CD4-positive, alpha-beta T cell (primary cell): ENCODE data around the gene OGDHL. TPM values are rescaled to one million over a fixed set of nuclear protein-coding genes. Genes with fewer than 3 reads are reported as not detected.
"Not testable (repeated sequence)": the region's sequence is repeated elsewhere in the genome, so short reads cannot be mapped to it uniquely, and the experiment has no call there.

Source experiments
- ATAC-seq: fragments of 200-7000 bp; cut with Tn5 transposase; one replicate; pipeline ENCODE4 v1.10.0; 2022; ENCODE audit warnings: mild to moderate bottlenecking; ENCODE audit not compliant: poor library complexity
- CTCF ChIA-PET: fragments of 350-600 bp; sonication (Branson Sonifier 250); formaldehyde crosslinking; loops from one replicate; lab custom pipeline; 2021; ENCODE audit warnings: antibody characterized with exemption, inconsistent platforms; lab: Charles Lee
- POLR2A ChIA-PET: fragments of 350-600 bp; sonication (Branson Sonifier 250); formaldehyde crosslinking; loops from one replicate; lab custom pipeline; 2021; ENCODE audit warnings: antibody characterized with exemption, inconsistent platforms; lab: Charles Lee
- DNase-seq, 14 experiments: peaks; one replicate each; pipeline ENCODE4 v3.0.0-alpha.2; 2013 to 2020; ENCODE audit warnings: mixed read lengths in 2 of 14
- H3K27ac ChIP-seq, 2 donors: one replicate each; pipeline versions ENCODE4 v1.5.1 to v1.7.0; 2013; ENCODE audit warnings: low read length in 2 of 2, low read depth in 1 of 2, mild to moderate bottlenecking in 1 of 2
- H3K27me3 ChIP-seq, 2 experiments: 1 replicate in 1 of 2; 2 replicates in 1 of 2; pipeline versions ENCODE4 v1.6.1 to v1.7.0; 2013; ENCODE audit warnings: low read length in 2 of 2, control low read depth in 1 of 2, mild to moderate bottlenecking in 1 of 2, moderate library complexity in 1 of 2; ENCODE audit not compliant: insufficient read depth in 2 of 2, control insufficient read depth in 1 of 2
- H3K36me3 ChIP-seq: one replicate; pipeline ENCODE4 v1.6.1; 2013; ENCODE audit warnings: low read length, control low read depth; ENCODE audit not compliant: insufficient read depth
- H3K4me1 ChIP-seq: one replicate; pipeline ENCODE4 v1.6.1; 2013; ENCODE audit warnings: low read length, control low read depth; ENCODE audit not compliant: insufficient read depth
- H3K4me3 ChIP-seq: one replicate; pipeline ENCODE4 v1.5.1; 2013; ENCODE audit warnings: mild to moderate bottlenecking, low read length, moderate library complexity
- H3K9me3 ChIP-seq, 2 experiments: 1 replicate in 1 of 2; 2 replicates in 1 of 2; pipeline versions ENCODE4 v1.6.1 to v1.7.0; 2013; ENCODE audit warnings: low read length in 2 of 2, mild to moderate bottlenecking in 2 of 2, control low read depth in 1 of 2, moderate library complexity in 1 of 2; ENCODE audit not compliant: control insufficient read depth in 1 of 2, insufficient read depth in 1 of 2
- H3K27ac Mint-ChIP-seq: one replicate; pipeline ENCODE4 v1.8.0; 2020; ENCODE audit warnings: mixed read lengths
- H3K27me3 Mint-ChIP-seq: one replicate; pipeline ENCODE4 v1.8.0; 2021; ENCODE audit warnings: mixed read lengths
- H3K36me3 Mint-ChIP-seq: one replicate; pipeline ENCODE4 v1.8.0; 2021; ENCODE audit warnings: low read depth, mixed read lengths
- H3K4me1 Mint-ChIP-seq: one replicate; pipeline ENCODE4 v1.8.0; 2021; ENCODE audit warnings: low read depth, mixed read lengths
- H3K4me3 Mint-ChIP-seq: one replicate; pipeline ENCODE4 v1.8.0; 2020; ENCODE audit warnings: mild to moderate bottlenecking, mixed read lengths
- H3K9me3 Mint-ChIP-seq: one replicate; pipeline ENCODE4 v1.8.0; 2020; ENCODE audit warnings: mixed read lengths
- intact Hi-C, 2 experiments: fragments of 100-400 bp; cut with DNase I in 1 of 2; cut with micrococcal nuclease in 1 of 2; formaldehyde crosslinking; loops; one replicate each; pipeline versions ENCODE4 v1.15.1 to v1.9.0; 2023 to 2025; cut with DNase I, micrococcal nuclease
- total RNA-seq, 174 experiments: library from RNA in 2 of 174; stranded (reverse) in 2 of 174; gene quantifications; one replicate each; pipeline ENCODE4 v1.2.3 and lab custom pipeline; 2021 to 2026
- TF ChIP-seq, protein P1 (sequence below): fragments of 200-600 bp; IDR thresholded peaks from one replicate; pipeline ENCODE4 v1.8.0; 2022; ENCODE audit warnings: antibody characterized with exemption, mild to moderate bottlenecking

OGDHL gene
- total RNA-seq, 2 experiments from 2014 or later = not detected

DNA sequence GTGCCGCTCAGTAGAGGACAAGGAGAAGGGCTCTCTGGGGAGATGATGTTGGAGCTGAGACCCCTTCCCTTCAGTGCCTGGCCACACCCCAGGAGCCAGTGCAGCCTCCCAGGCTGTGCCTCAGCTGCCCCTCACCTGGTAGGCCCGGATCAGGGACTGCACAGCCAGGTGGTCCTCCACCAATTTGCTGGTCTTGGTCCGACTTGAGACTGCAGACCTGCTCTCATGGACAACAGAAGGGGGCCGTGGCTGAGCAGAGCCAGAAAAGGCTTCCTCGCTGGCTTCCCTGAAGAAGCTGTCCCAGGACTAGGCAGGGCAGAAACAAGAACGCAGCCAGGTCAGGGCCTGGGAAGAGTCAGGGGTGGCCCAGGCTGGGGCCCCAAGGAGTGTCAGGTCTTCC, 5.5 kb downstream of the OGDHL start:
- no peak for ATAC-seq
- no peak overlapping the region for H3K4me3 Mint-ChIP-seq
- no peaks in the 10 kb centered on the region for H3K36me3 Mint-ChIP-seq
- intact Hi-C loops = no loop called here
- no peak overlapping the region for H3K4me3 ChIP-seq
- ChIA-PET CTCF (no interaction called here), POLR2A (no interaction called here)
- H3K27me3 Mint-ChIP-seq = peaks cover 37% of the 10 kb centered on the region
- no peak overlapping the region for H3K27ac Mint-ChIP-seq
- TF ChIP-seq, protein P1, sequence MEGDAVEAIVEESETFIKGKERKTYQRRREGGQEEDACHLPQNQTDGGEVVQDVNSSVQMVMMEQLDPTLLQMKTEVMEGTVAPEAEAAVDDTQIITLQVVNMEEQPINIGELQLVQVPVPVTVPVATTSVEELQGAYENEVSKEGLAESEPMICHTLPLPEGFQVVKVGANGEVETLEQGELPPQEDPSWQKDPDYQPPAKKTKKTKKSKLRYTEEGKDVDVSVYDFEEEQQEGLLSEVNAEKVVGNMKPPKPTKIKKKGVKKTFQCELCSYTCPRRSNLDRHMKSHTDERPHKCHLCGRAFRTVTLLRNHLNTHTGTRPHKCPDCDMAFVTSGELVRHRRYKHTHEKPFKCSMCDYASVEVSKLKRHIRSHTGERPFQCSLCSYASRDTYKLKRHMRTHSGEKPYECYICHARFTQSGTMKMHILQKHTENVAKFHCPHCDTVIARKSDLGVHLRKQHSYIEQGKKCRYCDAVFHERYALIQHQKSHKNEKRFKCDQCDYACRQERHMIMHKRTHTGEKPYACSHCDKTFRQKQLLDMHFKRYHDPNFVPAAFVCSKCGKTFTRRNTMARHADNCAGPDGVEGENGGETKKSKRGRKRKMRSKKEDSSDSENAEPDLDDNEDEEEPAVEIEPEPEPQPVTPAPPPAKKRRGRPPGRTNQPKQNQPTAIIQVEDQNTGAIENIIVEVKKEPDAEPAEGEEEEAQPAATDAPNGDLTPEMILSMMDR = no peak
- no peaks in the 10 kb centered on the region for H3K4me1 Mint-ChIP-seq
- H3K9me3 Mint-ChIP-seq = no peaks in the 10 kb centered on the region
- peaks cover 23 to 28% of the 10 kb centered on the region in 2 experiments for H3K27me3 ChIP-seq
- peaks cover 0 to 29% of the 10 kb centered on the region in 2 experiments for H3K9me3 ChIP-seq
- H3K4me1 ChIP-seq = peaks cover 5% of the 10 kb centered on the region
- no peak overlapping the region for H3K27ac ChIP-seq
- H3K36me3 ChIP-seq = no peaks in the 10 kb centered on the region
- DNase-seq = no peak

DNA sequence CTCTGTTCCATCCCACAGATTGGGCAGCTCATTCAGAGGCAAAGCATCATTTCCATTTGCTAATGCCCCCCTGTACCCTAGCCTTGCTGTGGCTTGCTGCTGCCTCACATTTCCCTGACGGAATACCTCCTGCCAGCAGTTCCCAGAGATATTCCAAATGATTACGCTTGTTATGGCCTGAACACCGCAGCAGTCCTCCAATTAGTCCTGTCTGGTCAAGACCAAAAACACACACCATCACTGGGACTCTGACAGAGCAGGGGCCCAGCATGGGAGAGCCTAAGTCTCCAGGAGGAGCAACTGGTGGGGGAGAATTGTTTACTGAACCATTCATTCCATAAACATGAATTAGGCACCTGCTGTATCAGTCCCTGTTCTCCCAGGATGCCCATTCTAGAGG, 6.1 kb downstream of the OGDHL start:
- Histone ChIP-seq H3K27ac (no peak overlapping the region), H3K4me3 (no peak overlapping the region), H3K4me1 (no peaks in the 10 kb centered on the region), H3K36me3 (no peaks in the 10 kb centered on the region), H3K27me3 (peaks cover 18 to 22% of the 10 kb centered on the region in 2 experiments), H3K9me3 (peaks cover 0 to 29% of the 10 kb centered on the region in 2 experiments)
- ChIA-PET POLR2A (no interaction called here), CTCF (no interaction called here)
- DNase-seq = no peak
- no peak overlapping the region for H3K4me3 Mint-ChIP-seq
- ATAC-seq = no peak
- no peaks in the 10 kb centered on the region for H3K4me1 Mint-ChIP-seq
- intact Hi-C loops = no loop called here
- H3K27me3 Mint-ChIP-seq = peaks cover 40% of the 10 kb centered on the region
- H3K27ac Mint-ChIP-seq = no peak overlapping the region
- TF ChIP-seq, protein P1 = no peak
- H3K9me3 Mint-ChIP-seq = no peaks in the 10 kb centered on the region
- H3K36me3 Mint-ChIP-seq = no peaks in the 10 kb centered on the region

DNA sequence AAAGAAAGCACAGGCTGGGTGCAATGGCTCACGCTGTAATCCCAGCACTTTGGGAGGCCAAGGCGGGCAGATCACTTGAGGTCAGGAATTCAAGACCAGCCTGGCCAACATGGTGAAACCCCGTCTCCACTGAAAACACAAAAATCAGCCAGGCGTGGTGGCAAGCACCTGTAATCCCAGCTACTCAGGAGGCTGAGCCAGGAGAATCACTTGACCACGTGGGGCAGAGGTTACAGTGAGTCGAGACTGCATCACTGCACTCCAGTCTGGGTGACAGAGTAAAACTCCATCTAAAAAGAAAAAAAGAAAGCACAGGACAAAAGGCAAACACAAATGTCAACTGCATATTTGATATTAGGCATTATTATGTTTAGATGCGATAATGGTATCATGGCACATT, 7.2 kb downstream of the OGDHL start:
- not testable (repeated sequence) for H3K27ac Mint-ChIP-seq, DNase-seq, H3K4me3 Mint-ChIP-seq

DNA sequence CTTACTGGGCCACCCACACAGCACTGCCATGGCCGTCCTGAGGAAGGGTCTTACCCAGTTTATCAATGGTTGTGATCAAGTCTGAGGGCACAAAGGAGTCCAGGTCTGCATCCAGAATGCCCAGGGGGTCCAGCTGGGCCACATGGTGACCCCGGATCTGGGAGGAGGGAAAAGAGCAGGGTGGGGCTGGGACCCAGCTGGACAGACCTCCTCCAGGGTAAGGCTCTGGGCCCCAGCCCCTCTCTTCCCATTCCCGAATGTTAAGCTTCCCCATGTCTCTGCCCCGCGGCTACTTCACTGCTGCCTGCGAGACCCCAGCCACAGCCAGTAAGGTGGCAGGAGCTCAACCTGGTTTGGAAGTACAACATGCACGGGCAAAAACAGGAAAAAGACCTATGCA, 9.5 kb downstream of the OGDHL start:
- Mint-ChIP-seq H3K9me3 (no peaks in the 10 kb centered on the region), H3K4me1 (no peaks in the 10 kb centered on the region), H3K36me3 (no peaks in the 10 kb centered on the region), H3K27me3 (peaks cover 21% of the 10 kb centered on the region), H3K4me3 (no peak overlapping the region), H3K27ac (no peak overlapping the region)
- Histone ChIP-seq H3K27me3 (peaks cover 0 to 3% of the 10 kb centered on the region in 2 experiments), H3K4me1 (no peaks in the 10 kb centered on the region), H3K4me3 (no peak overlapping the region), H3K9me3 (peaks cover 0 to 20% of the 10 kb centered on the region in 2 experiments), H3K36me3 (no peaks in the 10 kb centered on the region), H3K27ac (no peak overlapping the region)
- POLR2A ChIA-PET = no interaction called here
- TF ChIP-seq, protein P1 = no peak
- CTCF ChIA-PET = no interaction called here
- intact Hi-C loops = no loop called here
- ATAC-seq (no peak), DNase-seq (no peak)

More for the DNA sequence above, 7.2 kb downstream of the OGDHL start:
- H3K9me3 Mint-ChIP-seq, H3K36me3 ChIP-seq, H3K4me1 ChIP-seq, intact Hi-C loops, CTCF ChIA-PET, H3K27ac ChIP-seq, H3K4me1 Mint-ChIP-seq, ATAC-seq, POLR2A ChIA-PET, H3K4me3 ChIP-seq, H3K36me3 Mint-ChIP-seq: not testable (repeated sequence)
- peaks cover 37% of the 10 kb centered on the region for H3K27me3 Mint-ChIP-seq
- Histone ChIP-seq H3K27me3 (peaks cover 11 to 12% of the 10 kb centered on the region in 2 experiments), H3K9me3 (peaks cover 0 to 24% of the 10 kb centered on the region in 2 experiments)
